PC-3 (cell line): ENCODE data around the gene COMMD8. TPM values are rescaled to one million over a fixed set of nuclear protein-coding genes. Genes with fewer than 3 reads are reported as not detected.
A peak's percentile ranks its signal among the peaks of the same experiment; 100 is the strongest.

ENCODE experiments used
- ATAC-seq: fragments of 200-7000 bp; cut with Tn5 transposase; 2 replicates; pipeline ENCODE4 v1.9.1; 2020; ENCODE audit warnings: mild to moderate bottlenecking, moderate library complexity
- Bru-seq: library from RNA; stranded (reverse); fragments of 400-500 nt; gene quantifications from one replicate; lab custom pipeline; 2021; lab: Mats Ljungman, UMichigan
- BruChase-seq, 2 experiments: library from RNA; stranded (reverse); fragments of 400-500 nt; gene quantifications; one replicate each; lab custom pipeline; 2021; lab: Mats Ljungman, UMichigan
- BruUV-seq: library from RNA; stranded (reverse); fragments of 400-500 nt; replicated peaks from 2 replicates; lab custom pipeline; 2021; lab: Mats Ljungman, UMichigan
- CTCF ChIA-PET: fragments of 300-600 bp; sonication (Branson Sonifier 250); formaldehyde crosslinking; loops from one replicate; lab custom pipeline; 2022; ENCODE audit warnings: antibody characterized with exemption; lab: Charles Lee
- POLR2A ChIA-PET: fragments of 300-600 bp; sonication (Branson Sonifier 250); formaldehyde crosslinking; loops from one replicate; lab custom pipeline; 2022; ENCODE audit warnings: antibody characterized with exemption; ENCODE audit not compliant: unreplicated experiment; lab: Charles Lee
- DNase-seq: peaks from one replicate; pipeline ENCODE4 v3.0.0-alpha.2; 2015
- H2AFZ ChIP-seq: fragments of 300-600 bp; sonication (generic); 2 replicates; pipeline ENCODE4 v1.6.0; 2016; ENCODE audit warnings: antibody characterized with exemption, low read length
- H3F3A ChIP-seq: fragments of 300-600 bp; sonication (generic); one replicate; pipeline ENCODE4 v1.6.0; 2017; ENCODE audit warnings: antibody characterized with exemption, low read length, control low read depth, mild to moderate bottlenecking; ENCODE audit not compliant: unreplicated experiment
- H3K27ac ChIP-seq: fragments of 300-600 bp; sonication (generic); 2 replicates; pipeline ENCODE4 v1.5.1; 2016; ENCODE audit warnings: mild to moderate bottlenecking, low read length
- H3K27me3 ChIP-seq: fragments of 300-600 bp; sonication (generic); 2 replicates; pipeline ENCODE4 v1.6.1; 2016; ENCODE audit warnings: low read length, mixed read lengths
- H3K36me3 ChIP-seq: fragments of 300-600 bp; sonication (generic); 2 replicates; pipeline ENCODE4 v1.6.1; 2016; ENCODE audit warnings: low read depth, mixed run types, low read length, mixed read lengths
- H3K4me1 ChIP-seq: fragments of 300-600 bp; sonication (generic); 2 replicates; pipeline ENCODE4 v1.5.1; 2016; ENCODE audit warnings: low read length; ENCODE audit not compliant: insufficient read depth
- H3K4me2 ChIP-seq: fragments of 300-600 bp; sonication (generic); 2 replicates; pipeline ENCODE4 v1.6.0; 2016; ENCODE audit warnings: low read length
- H3K4me3 ChIP-seq: fragments of 300-600 bp; sonication (generic); 2 replicates; pipeline ENCODE4 v1.5.1; 2016; ENCODE audit warnings: mild to moderate bottlenecking, low read length, mixed read lengths
- H3K79me2 ChIP-seq: fragments of 300-600 bp; sonication (generic); 2 replicates; pipeline ENCODE4 v1.6.1; 2017; ENCODE audit warnings: low read length, mixed read lengths
- H3K9ac ChIP-seq: fragments of 300-600 bp; sonication (generic); 2 replicates; pipeline ENCODE4 v1.6.0; 2016; ENCODE audit warnings: mild to moderate bottlenecking, low read length
- H3K9me2 ChIP-seq: fragments of 300-600 bp; sonication (generic); replicated peaks from 2 replicates; pipeline ENCODE4 v1.6.1; 2016; ENCODE audit warnings: mixed run types, low read length, mixed read lengths
- H3K9me3 ChIP-seq: fragments of 300-600 bp; sonication (generic); 2 replicates; pipeline ENCODE4 v1.6.1; 2016; ENCODE audit warnings: low read length, mixed read lengths
- H4K20me1 ChIP-seq: fragments of 300-600 bp; sonication (generic); 2 replicates; pipeline ENCODE4 v1.6.1; 2016; ENCODE audit warnings: low read length, mixed read lengths
- CTCF ChIP-seq: fragments of 300-600 bp; sonication (generic); conservative IDR thresholded peaks from 2 replicates; pipeline ENCODE4 v1.5.1; 2017; ENCODE audit warnings: antibody characterized with exemption, low read depth, mild to moderate bottlenecking, low read length
- EZH2 ChIP-seq: fragments of 300-600 bp; sonication (generic); IDR thresholded peaks from one replicate; pipeline ENCODE4 v1.6.1; 2017; ENCODE audit warnings: antibody characterized with exemption, mild to moderate bottlenecking, low read length; ENCODE audit not compliant: unreplicated experiment
- EZH2phosphoT487 ChIP-seq: fragments of 300-600 bp; sonication (generic); IDR thresholded peaks from 2 replicates; pipeline ENCODE4 v1.6.1; 2018; ENCODE audit warnings: mild to moderate bottlenecking, antibody characterized with exemption, low read length, borderline replicate concordance
- intact Hi-C: fragments of 100-400 bp; cut with micrococcal nuclease; formaldehyde crosslinking; loops from 2 replicates; pipeline ENCODE4 v1.9.0; 2023
- long read RNA-seq: library from polyadenylated mRNA; unstranded; transcript quantifications from one replicate; pipeline ENCODE4 v2.0.0, GENCODE V29; 2021; ENCODE audit not compliant: unreplicated experiment
- total RNA-seq: library from RNA; depleted of rRNA; stranded (reverse); fragments of >200 nt; gene quantifications from 2 replicates; pipeline ENCODE4 v1.2.3, GENCODE V29; 2014; rRNA removed

COMMD8 gene
- total RNA-seq, result 5.5 and 9.5 TPM in 2 replicates
- Bru-seq, nascent RNA, result percentile 49 among the genes with signal in this experiment
- BruChase-seq, experiment 1, labeled RNA remaining after a 6-hour chase, result percentile 53 among the genes with signal in this experiment
- BruChase-seq, experiment 2, labeled RNA remaining after a 2-hour chase, result percentile 43 among the genes with signal in this experiment
- long read RNA-seq, transcript COMMD8-201 (5 exons, 1,469 nt), result major isoform, 10 of 14 reads
- long read RNA-seq, partial matches to known transcripts, result 1 of 14 reads
- long read RNA-seq, other reads (novel, unspliced or antisense), result 3 of 14 reads

GRCh38 chr4:47463235-47463956 is at the start of gene COMMD8:
Gene COMMD8, minus strand, starts transcription at chr4:47463702. Its CDS starts 51 bp downstream, at chr4:47463651.
- ATAC-seq, result peak; percentile 95
- DNase-seq, result peak; percentile 82

DNA sequence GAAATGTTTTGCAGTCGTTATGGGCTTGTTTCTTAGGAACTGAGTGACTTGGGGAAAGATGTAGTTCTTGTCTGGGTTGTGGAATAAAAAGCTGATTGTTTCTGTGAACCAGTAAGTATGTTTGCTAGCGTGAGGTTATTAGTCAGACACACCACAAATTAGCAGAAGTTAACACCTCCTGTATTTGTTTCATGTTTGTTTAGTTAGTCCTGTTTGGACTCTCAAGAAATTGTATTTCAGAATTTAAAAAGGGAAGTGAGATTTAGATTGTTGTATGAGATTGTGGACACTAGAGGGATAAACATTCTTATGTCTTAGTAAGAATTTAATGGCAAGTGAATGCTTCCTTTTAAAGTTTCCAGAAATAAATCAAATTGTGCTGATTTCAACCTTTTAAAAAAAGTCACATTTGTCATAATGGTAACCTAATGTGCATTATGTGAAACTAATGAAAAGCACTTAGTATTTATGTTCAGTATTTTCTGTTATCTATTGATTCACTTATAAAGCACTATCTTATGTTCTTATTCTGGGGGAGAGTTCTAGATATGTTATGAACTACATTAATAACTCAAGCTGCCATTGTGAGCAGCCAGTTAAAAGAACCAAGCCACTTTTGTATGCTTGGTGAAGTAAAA is 47.1 kb upstream of the COMMD8 start:
- Histone ChIP-seq H3K36me3 (no peaks in the 10 kb centered on the region), H3K27me3 (peaks cover 11% of the 10 kb centered on the region), H2AFZ (no peak overlapping the region), H3K79me2 (no peaks in the 10 kb centered on the region), H3F3A (no peaks in the 10 kb centered on the region), H3K9me3 (no peaks in the 10 kb centered on the region), H4K20me1 (no peaks in the 10 kb centered on the region), H3K4me3 (no peak overlapping the region), H3K9ac (no peak overlapping the region), H3K9me2 (no peaks in the 10 kb centered on the region), H3K4me2 (no peak overlapping the region), H3K27ac (no peak overlapping the region), H3K4me1 (no peaks in the 10 kb centered on the region)
- BruUV-seq, result no TSS peak
- intact Hi-C loops, result loop anchor here (10.0 kb wide), 1 partner anchor 54 kb away; no protein-coding TSS in a partner anchor
- CTCF ChIA-PET, result interaction anchor here (0.6 kb wide), 1 partner anchor 327 kb away, joined by 6 read pairs; no protein-coding TSS in a partner anchor
- no peak for TF ChIP-seq EZH2
- peak; percentile 36; the same call in 1 of the 2 replicates for TF ChIP-seq CTCF
- TF ChIP-seq EZH2phosphoT487, result no peak
- POLR2A ChIA-PET, result no interaction called here
- ATAC-seq, result no peak
- peak; percentile 14 for DNase-seq

More at GRCh38 chr4:47463235-47463956, at the start of gene COMMD8:
- intact Hi-C loops, result loop anchor here (1.0 kb wide), 1 partner anchor 22 kb away; the partner anchor contains the start of gene ATP10D
- peak within 1 kb of the TSS; percentile 70 for H3K9ac ChIP-seq
- H4K20me1 ChIP-seq, result no peaks in the 10 kb centered on the region
- H3K4me1 ChIP-seq, result no peaks in the 10 kb centered on the region; the same call in 1 of the 2 replicates
- peak within 1 kb of the TSS; percentile 81 for H3K4me2 ChIP-seq
- no peaks in the 10 kb centered on the region for H3K79me2 ChIP-seq
- H3K27ac ChIP-seq, result no peak within 1 kb of the TSS
- H3K9me2 ChIP-seq, result no peaks in the 10 kb centered on the region
- ChIA-PET CTCF (interaction anchor here (0.9 kb wide), 1 partner anchor 22 kb away, joined by 3 read pairs; the partner anchor contains the start of gene ATP10D), POLR2A (interaction anchor here (0.7 kb wide), 1 partner anchor 103 kb away, joined by 4 read pairs; no protein-coding TSS in a partner anchor)
- BruUV-seq, result no TSS peak
- H3K27me3 ChIP-seq, result no peaks in the 10 kb centered on the region
- no peaks in the 10 kb centered on the region for H3K36me3 ChIP-seq
- no peaks in the 10 kb centered on the region for H3K9me3 ChIP-seq
- H3F3A ChIP-seq, result no peaks in the 10 kb centered on the region
- H2AFZ ChIP-seq, result peak within 1 kb of the TSS; percentile 96
- H3K4me3 ChIP-seq, result peak within 1 kb of the TSS; percentile 70
- TF ChIP-seq CTCF (no peak), EZH2phosphoT487 (no peak), EZH2 (no peak)
